Prostate gland (tissue), 2 donors: ENCODE measurements around the gene LIPK.

Experiments
- CTCF ChIP-seq, 4 experiments: fragments of 200-600 bp in 2 of 4; fragments of 450-650 bp in 2 of 4; sonication (generic) in 2 of 4; IDR thresholded peaks; 1 replicate in 3 of 4; 2 replicates in 1 of 4; pipeline ENCODE4 v1.5.1; 2016 to 2019; ENCODE audit warnings: antibody characterized with exemption in 4 of 4, mild to moderate bottlenecking in 2 of 4, moderate library complexity in 2 of 4
- POLR2A ChIP-seq: fragments of 450-650 bp; IDR thresholded peaks from one replicate; pipeline ENCODE4 v1.6.1; 2016; ENCODE audit warnings: antibody characterized with exemption, mild to moderate bottlenecking
- POLR2AphosphoS5 ChIP-seq: sonication (generic); formaldehyde crosslinking; IDR thresholded peaks from one replicate; pipeline ENCODE4 v1.6.1; 2017; ENCODE audit warnings: antibody characterized with exemption

- TF ChIP-seq CTCF (IDR thresholded peaks at IDR 0.05) (no peak), POLR2A (no peak), POLR2AphosphoS5 (no peak)
Observed at GRCh38 chr10:88733215-88733614, 27.2 kb downstream of the LIPK start.
